Anterior cingulate cortex (tissue), 58 donors: ENCODE data around the gene IFT27.

Experiments used
- DNase-seq, 58 donors: peaks; one replicate each; lab custom pipeline; 2025; lab: John Stamatoyannopoulos, UW

IFT27 gene

DNA sequence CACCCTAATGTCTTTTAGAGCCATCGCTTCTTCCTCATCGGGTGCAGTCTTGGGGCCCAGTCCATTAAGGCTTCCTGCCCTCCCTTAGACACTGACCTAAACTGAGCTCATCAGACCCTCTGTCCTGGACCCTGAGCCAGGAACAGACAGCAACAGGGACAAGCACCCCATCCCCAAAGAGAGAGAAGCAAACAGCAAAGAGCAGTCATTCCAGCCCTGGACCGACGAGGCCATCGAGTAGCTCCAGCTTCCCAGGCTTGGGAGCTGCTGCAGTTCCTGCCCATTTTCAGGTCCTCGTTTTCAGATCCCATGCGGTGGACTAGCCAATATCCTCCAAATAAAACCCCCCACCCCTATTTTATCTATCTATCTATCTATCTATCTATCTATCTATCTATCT is 46.6 kb downstream of the IFT27 start:
- DNase-seq = no peak

DNA sequence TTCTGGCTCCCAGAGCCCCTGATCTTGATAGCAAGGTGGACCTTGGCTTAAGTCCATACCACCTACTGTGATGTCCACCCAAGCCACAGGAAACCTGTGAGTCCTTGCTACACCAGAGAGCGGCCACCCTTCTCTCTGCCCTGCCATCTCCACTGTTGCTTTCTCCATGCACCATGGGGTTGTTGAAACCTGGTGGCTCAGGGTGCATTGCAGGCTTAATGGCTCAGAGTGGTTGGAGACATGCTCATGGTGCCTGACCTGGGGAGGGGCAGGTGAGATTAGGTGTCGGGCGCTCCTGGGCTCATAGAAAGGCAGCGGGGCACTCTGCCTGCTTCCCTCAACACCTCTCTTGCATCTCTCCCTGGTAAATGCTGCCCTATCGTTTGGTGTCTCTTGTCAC is 47.4 kb downstream of the IFT27 start:
- no peak for DNase-seq

DNA sequence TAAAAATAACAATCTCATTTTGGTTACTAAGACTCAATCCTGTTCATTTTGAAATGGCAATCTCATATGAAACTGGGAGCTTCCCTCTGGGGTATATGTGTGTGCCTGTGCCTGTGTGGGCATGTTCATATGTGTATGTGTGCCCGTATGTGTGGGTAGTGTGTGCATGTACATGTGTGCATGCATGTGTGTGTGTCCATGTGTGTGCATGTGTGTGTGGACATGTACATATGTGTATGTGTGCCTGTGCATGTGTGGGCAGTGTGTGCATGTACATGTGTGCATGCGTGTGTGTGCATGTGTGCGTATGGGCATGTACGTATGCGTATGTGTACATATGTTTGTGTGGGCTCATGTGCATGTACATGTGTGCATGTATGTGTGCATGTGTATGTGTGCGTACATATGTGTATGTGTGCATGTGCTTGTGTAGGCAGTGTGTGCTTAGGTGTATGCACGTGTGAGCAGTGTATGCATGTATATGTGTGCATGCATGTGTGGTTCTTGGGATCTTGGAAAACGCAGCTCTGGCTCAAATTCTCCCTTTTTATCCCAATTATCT is 47.9 kb downstream of the IFT27 start:
- no peak for DNase-seq

DNA sequence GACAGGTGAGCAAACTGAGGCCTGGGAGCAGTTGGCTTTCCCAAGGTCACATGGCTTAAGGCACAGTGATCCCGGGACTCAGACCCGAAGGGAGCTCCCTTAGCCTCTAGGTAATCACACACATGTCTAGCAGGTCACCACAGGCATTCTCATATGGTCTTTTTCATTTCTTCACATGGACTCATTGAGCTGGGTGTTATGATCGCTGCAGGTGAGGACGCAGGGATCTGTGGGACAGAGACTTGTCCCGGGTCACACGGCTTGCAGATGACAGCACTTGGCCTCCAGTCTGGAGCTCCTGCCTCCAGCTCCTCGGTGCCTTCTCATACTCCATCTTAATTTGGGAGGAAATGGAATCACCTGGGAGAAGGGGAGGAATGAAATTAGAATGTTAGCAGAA is 48.8 kb downstream of the IFT27 start:
- DNase-seq = no peak

DNA sequence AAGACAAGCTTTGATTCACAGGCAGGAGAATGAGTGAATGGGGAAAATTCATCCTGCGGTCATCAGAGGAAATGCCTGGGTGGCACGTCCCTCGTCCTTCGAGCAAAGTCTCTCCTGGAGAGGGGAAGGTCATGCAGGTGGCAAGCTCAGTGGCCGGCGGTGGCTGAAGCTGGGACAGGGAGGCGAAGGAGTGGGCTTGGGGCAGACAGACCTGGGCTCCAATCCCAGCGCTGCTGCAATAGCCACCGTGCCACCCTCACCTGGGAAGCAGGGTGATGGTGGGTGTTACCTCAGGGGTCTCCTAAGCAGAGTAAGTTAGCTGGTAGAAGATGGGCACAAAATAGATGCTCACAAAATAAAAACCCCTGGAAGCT is 49.9 kb downstream of the IFT27 start:
- DNase-seq = no peak

DNA sequence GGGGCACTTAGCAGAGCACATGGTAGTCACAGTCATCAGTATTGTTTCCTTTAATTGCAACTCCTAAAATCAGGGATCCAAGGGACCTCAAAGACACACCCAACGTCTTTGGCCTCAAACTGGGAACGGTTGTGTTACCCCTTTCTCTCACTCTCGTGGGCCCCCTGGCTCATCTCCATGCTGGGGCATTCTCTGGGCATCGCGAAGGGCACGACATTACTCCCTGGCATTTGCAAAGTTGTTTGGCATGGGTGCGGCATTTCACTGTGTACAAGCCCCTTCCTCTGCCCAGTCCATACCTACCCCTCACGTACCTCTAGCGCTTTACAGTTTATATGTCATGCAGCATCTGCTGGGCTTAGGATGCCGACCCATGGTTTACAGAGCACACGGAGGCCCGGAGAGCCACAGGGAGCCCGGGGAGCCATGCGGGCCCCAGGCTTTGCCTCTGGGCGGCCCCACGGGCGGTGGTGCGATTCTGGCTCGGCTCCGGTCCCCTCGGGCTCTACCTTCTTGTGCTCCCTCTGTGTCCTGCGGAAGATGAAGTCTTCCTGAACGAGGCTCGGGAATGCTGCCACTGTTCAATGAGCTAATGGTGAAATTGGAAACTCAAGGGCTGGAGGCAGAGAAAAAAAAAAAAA is 50.4 kb downstream of the IFT27 start:
- DNase-seq = no peak

DNA sequence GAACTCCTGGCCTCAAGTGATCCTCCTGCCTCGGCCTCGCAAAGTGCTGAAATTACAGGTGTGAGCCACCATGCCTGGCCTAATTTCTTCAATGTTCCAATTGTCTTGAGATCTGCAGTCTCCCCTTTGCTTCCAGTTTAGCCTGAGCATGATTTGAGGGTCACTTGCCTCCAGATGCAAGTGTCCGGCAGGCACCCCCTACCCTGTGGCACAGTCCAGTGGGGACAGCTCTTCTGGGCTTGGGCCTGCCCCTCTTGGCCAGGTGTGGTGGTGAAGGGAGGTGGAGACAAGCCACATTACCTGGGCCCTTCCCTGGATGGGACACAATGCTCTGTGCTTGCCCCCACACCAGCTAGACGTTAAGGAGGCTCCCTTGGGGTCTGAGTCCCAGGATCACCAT is 51.1 kb downstream of the IFT27 start:
- DNase-seq = no peak

DNA sequence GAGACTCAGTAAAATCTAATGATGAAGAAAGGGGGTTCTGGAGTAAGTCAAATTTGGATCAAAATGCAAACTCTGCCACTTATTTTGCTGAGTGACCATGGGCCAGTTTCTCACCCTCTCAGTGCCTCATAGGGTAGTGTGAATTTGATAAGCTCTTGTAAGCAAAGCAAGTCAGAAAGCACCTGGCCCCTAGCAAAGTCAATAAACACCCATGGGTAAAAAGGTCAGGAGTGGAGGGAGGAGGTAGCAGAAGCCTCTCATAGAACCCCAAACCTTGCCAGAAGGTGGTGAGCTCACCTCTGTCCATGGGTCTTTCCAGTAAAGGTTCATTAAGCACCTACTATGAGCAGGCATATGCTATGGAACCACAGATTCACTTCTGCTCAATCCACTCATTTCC is 53.9 kb downstream of the IFT27 start:
- no peak for DNase-seq

DNA sequence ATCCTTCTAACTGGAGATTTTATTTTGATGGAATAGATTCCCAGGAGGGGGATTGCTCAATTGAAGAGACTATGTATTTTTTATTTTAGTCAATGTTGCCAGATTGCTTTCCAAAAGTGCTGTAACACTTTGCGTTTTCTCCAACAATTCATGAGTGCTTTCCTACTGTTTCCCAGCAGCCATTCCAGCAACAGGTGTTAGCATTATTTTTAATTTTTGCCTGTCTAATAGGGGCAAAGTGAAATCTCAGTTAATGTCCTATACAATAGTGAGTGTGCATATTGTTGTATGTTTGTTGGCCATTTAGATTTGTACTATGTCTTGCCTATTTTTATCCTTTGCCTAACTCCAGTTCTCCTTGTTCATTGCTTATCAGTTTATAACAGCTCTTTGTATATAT is 60.3 kb downstream of the IFT27 start:
- no peak for DNase-seq

DNA sequence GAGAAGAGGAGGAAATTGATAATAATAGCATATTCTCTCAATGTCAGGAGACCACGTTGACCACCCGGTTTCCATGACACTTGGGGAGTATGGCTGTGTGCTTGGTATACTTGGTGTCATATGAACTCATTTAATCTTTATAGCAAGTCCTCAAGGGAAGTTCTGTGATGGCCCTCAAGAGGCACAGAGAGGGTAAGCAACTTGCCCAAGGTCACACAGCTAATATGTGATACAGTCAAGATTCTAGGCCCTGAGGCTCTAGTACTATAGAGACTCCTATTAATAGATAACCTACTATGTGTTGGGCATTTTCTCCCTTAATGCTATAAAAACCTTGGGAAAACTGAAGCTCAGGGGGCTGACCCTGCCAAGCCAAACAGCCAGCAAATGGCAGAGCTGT is 61.8 kb downstream of the IFT27 start:
- DNase-seq = no peak

DNA sequence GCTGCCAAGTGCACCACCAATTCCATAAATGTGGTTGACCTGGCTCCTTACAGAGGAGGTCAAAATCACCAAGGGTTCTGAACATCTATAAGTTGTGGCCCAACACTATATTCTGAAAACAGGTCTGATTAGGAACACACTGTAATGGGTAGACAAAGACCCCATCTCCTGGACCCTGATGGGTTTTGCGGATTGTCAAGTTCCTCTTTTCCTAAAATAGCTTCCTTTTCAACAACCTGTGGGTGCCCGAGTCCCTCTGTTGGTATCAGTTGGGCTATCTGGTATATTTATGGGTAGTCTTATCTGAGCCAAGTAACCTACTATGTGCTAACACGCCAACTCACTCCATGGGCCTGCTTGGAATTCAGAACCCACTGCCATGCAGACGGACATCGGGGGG is 62.5 kb downstream of the IFT27 start:
- DNase-seq = no peak
